ENCODE results near the gene SIN3B. TPM values are rescaled to one million over a fixed set of nuclear protein-coding genes. Genes with fewer than 3 reads are reported as not detected.

The SIN3B gene
- total and polyA plus RNA-seq, 7 experiments from 2014 or later = 4.0 to 105 (median 83.1) TPM

DNA sequence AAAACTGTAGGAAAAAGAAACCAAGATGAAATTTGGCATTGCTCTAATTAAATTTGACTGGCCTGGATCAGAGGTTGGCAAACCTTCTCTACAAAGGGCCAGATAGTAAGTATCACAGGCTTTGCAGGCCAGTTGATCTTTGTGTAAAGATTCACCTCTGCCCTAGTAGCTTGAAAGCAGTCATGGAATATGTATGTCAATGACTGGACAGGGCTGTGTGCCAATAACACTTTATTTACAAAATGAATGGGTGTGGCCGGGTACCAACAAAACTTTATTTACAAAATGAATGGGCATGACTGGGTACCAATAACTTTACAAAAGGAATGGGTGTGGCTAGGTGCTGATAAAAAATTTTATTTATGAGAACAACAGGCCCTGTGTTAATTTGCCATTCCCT lies 20.0 kb downstream of the SIN3B start:
- H3K27ac ChIP-seq (ENCODE audit: low read depth, low read length) = no peak overlapping the region
- Mint-ChIP-seq H3K4me3 (no peak overlapping the region), H3K27ac (no peak overlapping the region), H3K9me3 (peaks cover 0 to 2% (median 0%) of the 10 kb centered on the region in 11 donors), H3K27me3 (no peaks in the 10 kb centered on the region), H3K36me3 (peaks cover 7 to 68% (median 29%) of the 10 kb centered on the region in 5 donors), H3K4me1 (peaks cover 0 to 10% (median 0%) of the 10 kb centered on the region in 7 donors)
- CTCF ChIA-PET = interaction anchor here (0.9 kb wide), 1 partner anchor 79 kb away, joined by 5 read pairs; no protein-coding TSS in a partner anchor
- H3K27me3 ChIP-seq (ENCODE audit: control insufficient read depth in 2 of 2, insufficient read depth in 2 of 2, low read length in 2 of 2) = no peaks in the 10 kb centered on the region
- POLR2A ChIA-PET = no interaction called here
- H3K4me3 ChIP-seq (ENCODE audit: low read length) = no peak overlapping the region
- H3K4me1 ChIP-seq (ENCODE audit: control insufficient read depth in 2 of 2, insufficient read depth in 2 of 2, low read length in 2 of 2) = no peaks in the 10 kb centered on the region
- H3K36me3 ChIP-seq (ENCODE audit: control insufficient read depth in 2 of 3, insufficient read depth in 3 of 3, low read length in 3 of 3) = peaks cover 0 to 96% (median 3%) of the 10 kb centered on the region in 3 experiments
- DNase-seq = no peak
- no peak for ATAC-seq
- intact Hi-C loops (cut with micrococcal nuclease) = no loop called here
- H3K9me3 ChIP-seq (ENCODE audit: control insufficient read depth in 2 of 3, low read length in 3 of 3) = no peaks in the 10 kb centered on the region

DNA sequence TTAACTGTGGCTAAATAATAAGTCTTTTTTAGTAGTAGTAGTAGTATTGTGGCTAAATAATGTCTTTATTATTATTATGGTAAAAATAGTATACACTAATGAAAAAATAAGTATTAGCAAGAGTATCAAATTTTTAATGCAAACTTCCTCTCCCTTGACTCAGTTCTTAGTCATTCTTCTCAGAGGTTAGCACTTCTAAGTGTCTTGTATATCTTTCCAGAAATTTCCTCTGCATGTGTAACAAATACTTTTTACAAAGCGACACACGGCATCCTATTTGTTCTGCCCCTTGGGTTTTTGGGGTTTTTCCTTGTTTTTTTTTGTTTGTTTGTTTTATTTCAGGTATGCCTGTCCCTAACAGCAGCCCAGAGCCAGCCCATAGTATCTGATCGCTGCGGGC lies 20.9 kb downstream of the SIN3B start:
- ATAC-seq = no peak
- peaks cover 0 to under 1% (median 0%) of the 10 kb centered on the region in 11 donors for H3K9me3 Mint-ChIP-seq
- peaks cover 0 to 6% (median 0%) of the 10 kb centered on the region in 7 donors for H3K4me1 Mint-ChIP-seq
- POLR2A ChIA-PET = interaction anchor here (0.6 kb wide), 1 partner anchor 275 kb away, joined by 4 read pairs; no protein-coding TSS in a partner anchor
- H3K27ac ChIP-seq (ENCODE audit: low read depth, low read length) = no peak overlapping the region
- H3K27me3 Mint-ChIP-seq = no peaks in the 10 kb centered on the region
- CTCF ChIA-PET = no interaction called here
- no peaks in the 10 kb centered on the region for H3K9me3 ChIP-seq (ENCODE audit: control insufficient read depth in 2 of 3, low read length in 3 of 3)
- H3K27ac Mint-ChIP-seq = no peak overlapping the region
- H3K27me3 ChIP-seq (ENCODE audit: control insufficient read depth in 2 of 2, insufficient read depth in 2 of 2, low read length in 2 of 2) = no peaks in the 10 kb centered on the region
- H3K4me1 ChIP-seq (ENCODE audit: control insufficient read depth in 2 of 2, insufficient read depth in 2 of 2, low read length in 2 of 2) = no peaks in the 10 kb centered on the region
- DNase-seq = no peak
- no peak overlapping the region for H3K4me3 Mint-ChIP-seq
- H3K36me3 ChIP-seq (ENCODE audit: control insufficient read depth in 2 of 3, insufficient read depth in 3 of 3, low read length in 3 of 3) = peaks cover 0 to 96% (median under 1%) of the 10 kb centered on the region in 3 experiments
- H3K4me3 ChIP-seq (ENCODE audit: low read length) = no peak overlapping the region
- intact Hi-C loops (cut with micrococcal nuclease) = no loop called here
- peaks cover 3 to 67% (median 33%) of the 10 kb centered on the region in 5 donors for H3K36me3 Mint-ChIP-seq

DNA sequence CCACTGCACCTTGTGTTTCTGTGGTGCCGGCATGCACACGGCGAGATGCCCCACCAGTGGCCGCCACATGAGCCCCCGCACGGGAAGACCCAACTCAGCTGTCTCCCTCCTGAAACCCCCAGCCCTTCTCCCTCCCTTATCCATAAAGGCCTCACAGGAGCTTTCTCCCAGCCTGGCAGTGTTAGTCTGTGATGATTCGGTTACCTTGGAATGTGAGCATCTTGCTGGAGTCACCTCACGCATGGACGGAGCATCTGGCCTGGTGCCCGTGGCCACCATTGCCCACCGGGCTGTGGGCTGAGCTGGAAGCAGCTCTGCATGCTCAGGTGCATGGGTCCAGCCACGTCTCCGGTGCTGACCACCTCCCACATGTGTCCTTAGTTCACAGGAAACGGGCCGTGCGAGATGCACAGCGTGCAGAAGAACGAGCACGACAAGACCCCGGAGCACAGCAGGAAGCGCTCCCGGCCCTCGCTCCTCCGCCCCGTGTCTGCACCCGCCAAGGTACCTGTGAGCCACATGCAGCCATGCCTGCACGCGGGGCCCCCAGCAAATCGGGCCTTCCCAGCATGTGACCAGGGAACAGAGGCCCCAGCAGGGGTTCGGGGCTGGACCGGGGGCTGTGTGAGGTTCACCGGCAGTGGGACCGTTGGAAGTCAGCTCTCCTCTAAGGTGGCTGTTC lies 22.0 kb downstream of the SIN3B start:
- H3K4me3 Mint-ChIP-seq = no peak overlapping the region
- H3K36me3 ChIP-seq (ENCODE audit: control insufficient read depth in 2 of 3, insufficient read depth in 3 of 3, low read length in 3 of 3) = peaks cover 0 to 91% (median 0%) of the 10 kb centered on the region in 3 experiments
- ATAC-seq = no peak
- ChIA-PET CTCF (no interaction called here), POLR2A (no interaction called here)
- H3K4me1 ChIP-seq (ENCODE audit: control insufficient read depth in 2 of 2, insufficient read depth in 2 of 2, low read length in 2 of 2) = no peaks in the 10 kb centered on the region
- peaks cover 3 to 68% (median 34%) of the 10 kb centered on the region in 5 donors for H3K36me3 Mint-ChIP-seq
- no peak overlapping the region for H3K27ac Mint-ChIP-seq
- intact Hi-C loops (cut with micrococcal nuclease) = no loop called here
- no peak for DNase-seq
- no peaks in the 10 kb centered on the region for H3K9me3 Mint-ChIP-seq
- no peaks in the 10 kb centered on the region for H3K9me3 ChIP-seq (ENCODE audit: control insufficient read depth in 2 of 3, low read length in 3 of 3)
- no peak overlapping the region for H3K4me3 ChIP-seq (ENCODE audit: low read length)
- no peaks in the 10 kb centered on the region for H3K27me3 ChIP-seq (ENCODE audit: control insufficient read depth in 2 of 2, insufficient read depth in 2 of 2, low read length in 2 of 2)
- H3K27ac ChIP-seq (ENCODE audit: low read depth, low read length) = no peak overlapping the region
- H3K4me1 Mint-ChIP-seq = peaks cover 0 to 5% (median 0%) of the 10 kb centered on the region in 7 donors
- H3K27me3 Mint-ChIP-seq = no peaks in the 10 kb centered on the region

DNA sequence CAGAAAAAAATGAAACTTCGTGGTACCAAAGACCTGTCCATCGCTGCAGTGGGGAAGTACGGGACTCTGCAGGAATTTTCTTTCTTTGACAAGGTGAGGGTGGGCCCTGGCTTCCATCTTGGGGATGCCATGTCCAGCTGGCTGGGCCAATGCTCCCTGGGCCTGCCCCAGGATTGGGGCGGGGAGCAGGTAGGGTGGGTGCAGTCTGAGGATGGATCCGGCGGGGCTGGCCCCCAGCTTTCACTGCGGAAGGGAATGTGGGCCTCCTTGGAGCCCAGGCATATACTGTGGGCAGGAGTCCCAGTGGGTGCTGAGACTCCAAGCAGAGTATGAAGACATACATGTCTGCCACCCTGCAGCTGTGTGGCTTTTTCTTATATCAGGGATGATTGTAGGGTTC lies 23.9 kb downstream of the SIN3B start:
- peaks cover 0 to 76% (median 0%) of the 10 kb centered on the region in 3 experiments for H3K36me3 ChIP-seq (ENCODE audit: control insufficient read depth in 2 of 3, insufficient read depth in 3 of 3, low read length in 3 of 3)
- H3K9me3 Mint-ChIP-seq = no peaks in the 10 kb centered on the region
- no peaks in the 10 kb centered on the region for H3K27me3 Mint-ChIP-seq
- ATAC-seq = no peak
- H3K4me3 Mint-ChIP-seq = no peak overlapping the region
- ChIA-PET CTCF (no interaction called here), POLR2A (no interaction called here)
- no peak overlapping the region for H3K4me3 ChIP-seq (ENCODE audit: low read length)
- no peak overlapping the region for H3K27ac ChIP-seq (ENCODE audit: low read depth, low read length)
- intact Hi-C loops (cut with micrococcal nuclease) = no loop called here
- H3K4me1 ChIP-seq (ENCODE audit: control insufficient read depth in 2 of 2, insufficient read depth in 2 of 2, low read length in 2 of 2) = no peaks in the 10 kb centered on the region
- H3K27ac Mint-ChIP-seq = no peak overlapping the region
- peaks cover 0 to 8% (median 0%) of the 10 kb centered on the region in 7 donors for H3K4me1 Mint-ChIP-seq
- H3K36me3 Mint-ChIP-seq = peaks cover 3 to 64% (median 29%) of the 10 kb centered on the region in 5 donors
- H3K9me3 ChIP-seq (ENCODE audit: control insufficient read depth in 2 of 3, low read length in 3 of 3) = no peaks in the 10 kb centered on the region
- DNase-seq = no peak
- H3K27me3 ChIP-seq (ENCODE audit: control insufficient read depth in 2 of 2, insufficient read depth in 2 of 2, low read length in 2 of 2) = no peaks in the 10 kb centered on the region

DNA sequence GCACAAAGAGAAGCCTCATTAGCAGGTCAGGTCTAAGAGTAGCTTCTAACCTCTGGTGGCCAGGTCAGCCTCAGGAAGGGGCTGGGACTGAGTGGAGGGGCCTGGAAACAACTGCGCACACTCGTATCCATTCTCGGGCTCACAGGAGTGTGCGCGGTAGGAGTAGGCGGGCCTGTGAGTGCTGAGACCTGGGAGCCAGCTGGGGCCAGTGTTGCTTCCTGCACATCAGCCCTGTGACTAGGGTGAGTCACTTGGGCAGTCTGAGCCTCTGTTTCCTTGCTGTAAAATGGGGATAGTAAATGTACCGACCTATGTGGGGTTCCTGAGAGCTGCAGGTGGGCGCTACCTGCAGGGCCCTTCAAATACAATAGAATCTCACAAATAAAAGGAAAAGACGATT lies 26.9 kb downstream of the SIN3B start:
- peaks cover 0 to 52% (median 0%) of the 10 kb centered on the region in 3 experiments for H3K36me3 ChIP-seq (ENCODE audit: control insufficient read depth in 2 of 3, insufficient read depth in 3 of 3, low read length in 3 of 3)
- CTCF ChIA-PET = no interaction called here

DNA sequence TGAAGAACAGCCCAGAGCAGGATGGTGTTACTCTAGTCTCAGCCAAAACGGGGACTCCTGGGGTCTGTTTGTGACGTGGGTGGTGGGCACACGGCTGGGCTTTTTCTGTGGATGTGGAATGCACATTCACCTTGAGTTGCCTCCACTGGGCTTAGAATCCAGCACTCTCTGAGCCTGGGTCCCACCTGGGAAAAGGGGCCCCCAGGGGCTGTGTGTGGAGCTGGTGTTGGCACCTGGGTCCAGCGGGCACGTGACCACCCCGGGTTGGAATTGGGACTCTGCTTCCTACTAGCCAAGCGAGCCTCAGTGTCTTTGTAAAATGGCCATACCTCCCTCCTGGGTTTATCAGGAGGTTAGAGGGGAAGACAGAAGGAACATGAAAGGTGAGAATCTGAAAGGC lies 30.4 kb downstream of the SIN3B start:
- Histone ChIP-seq H3K9me3 (ENCODE audit: control insufficient read depth in 2 of 3, low read length in 3 of 3) (no peaks in the 10 kb centered on the region), H3K4me1 (ENCODE audit: control insufficient read depth in 2 of 2, insufficient read depth in 2 of 2, low read length in 2 of 2) (no peaks in the 10 kb centered on the region), H3K36me3 (ENCODE audit: control insufficient read depth in 2 of 3, insufficient read depth in 3 of 3, low read length in 3 of 3) (peaks cover 0 to 40% (median 4%) of the 10 kb centered on the region in 3 experiments), H3K27me3 (ENCODE audit: control insufficient read depth in 2 of 2, insufficient read depth in 2 of 2, low read length in 2 of 2) (no peaks in the 10 kb centered on the region), H3K27ac (ENCODE audit: low read depth, low read length) (no peak overlapping the region), H3K4me3 (ENCODE audit: low read length) (no peak overlapping the region)
- Mint-ChIP-seq H3K4me1 (peaks cover 0 to 6% (median 0%) of the 10 kb centered on the region in 7 donors), H3K36me3 (peaks cover under 1 to 51% (median 18%) of the 10 kb centered on the region in 5 donors), H3K27ac (no peak overlapping the region), H3K9me3 (no peaks in the 10 kb centered on the region), H3K4me3 (no peak overlapping the region), H3K27me3 (no peaks in the 10 kb centered on the region)
- ATAC-seq (no peak), DNase-seq (no peak)
- ChIA-PET CTCF (no interaction called here), POLR2A (no interaction called here)
- intact Hi-C loops (cut with micrococcal nuclease) = no loop called here

More for the DNA sequence above, 26.9 kb downstream of the SIN3B start:
- no peak for ATAC-seq
- peaks cover 0 to 11% (median 0%) of the 10 kb centered on the region in 7 donors for H3K4me1 Mint-ChIP-seq
- POLR2A ChIA-PET = no interaction called here
- H3K36me3 Mint-ChIP-seq = peaks cover 0 to 62% (median 18%) of the 10 kb centered on the region in 5 donors
- DNase-seq = no peak
- no peak overlapping the region for H3K4me3 Mint-ChIP-seq
- no peaks in the 10 kb centered on the region for H3K4me1 ChIP-seq (ENCODE audit: control insufficient read depth in 2 of 2, insufficient read depth in 2 of 2, low read length in 2 of 2)
- no peak overlapping the region for H3K27ac ChIP-seq (ENCODE audit: low read depth, low read length)
- no peaks in the 10 kb centered on the region for H3K27me3 ChIP-seq (ENCODE audit: control insufficient read depth in 2 of 2, insufficient read depth in 2 of 2, low read length in 2 of 2)
- intact Hi-C loops (cut with micrococcal nuclease) = no loop called here
- no peaks in the 10 kb centered on the region for H3K9me3 Mint-ChIP-seq
- no peak overlapping the region for H3K27ac Mint-ChIP-seq
- H3K9me3 ChIP-seq (ENCODE audit: control insufficient read depth in 2 of 3, low read length in 3 of 3) = no peaks in the 10 kb centered on the region
- no peaks in the 10 kb centered on the region for H3K27me3 Mint-ChIP-seq
- no peak overlapping the region for H3K4me3 ChIP-seq (ENCODE audit: low read length)

DNA sequence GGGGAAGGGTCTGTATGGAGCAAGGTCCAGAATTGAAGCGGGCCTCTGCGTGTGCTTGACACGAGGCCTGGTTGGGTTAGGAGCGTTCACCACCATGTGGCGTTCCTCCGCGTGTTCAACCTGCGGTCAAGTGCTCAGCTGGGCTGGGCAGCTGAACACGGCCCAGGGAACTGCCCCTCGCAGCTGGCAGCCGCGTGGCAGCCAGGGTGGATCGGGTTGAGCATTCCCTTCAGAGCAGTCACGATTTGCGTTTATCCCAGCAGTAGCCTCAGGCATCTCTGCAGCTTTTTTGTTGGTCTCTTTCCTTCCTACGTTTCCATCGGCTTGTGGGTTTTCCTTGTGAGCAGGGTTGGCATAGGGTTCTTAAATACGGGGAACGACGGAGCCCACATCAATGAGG lies 30.9 kb downstream of the SIN3B start:
- POLR2A ChIA-PET = no interaction called here
- intact Hi-C loops (cut with micrococcal nuclease) = no loop called here
- Mint-ChIP-seq H3K36me3 (peaks cover 0 to 47% (median 13%) of the 10 kb centered on the region in 5 donors), H3K4me3 (no peak overlapping the region), H3K27ac (peak overlapping the region in 1 of 9 donors; percentile 79), H3K9me3 (no peaks in the 10 kb centered on the region), H3K27me3 (no peaks in the 10 kb centered on the region), H3K4me1 (peaks cover 0 to 6% (median 0%) of the 10 kb centered on the region in 7 donors)
- Histone ChIP-seq H3K36me3 (ENCODE audit: control insufficient read depth in 2 of 3, insufficient read depth in 3 of 3, low read length in 3 of 3) (peaks cover 0 to 38% (median 4%) of the 10 kb centered on the region in 3 experiments), H3K9me3 (ENCODE audit: control insufficient read depth in 2 of 3, low read length in 3 of 3) (no peaks in the 10 kb centered on the region), H3K4me3 (ENCODE audit: low read length) (no peak overlapping the region), H3K27me3 (ENCODE audit: control insufficient read depth in 2 of 2, insufficient read depth in 2 of 2, low read length in 2 of 2) (no peaks in the 10 kb centered on the region), H3K4me1 (ENCODE audit: control insufficient read depth in 2 of 2, insufficient read depth in 2 of 2, low read length in 2 of 2) (no peaks in the 10 kb centered on the region), H3K27ac (ENCODE audit: low read depth, low read length) (no peak overlapping the region)
- DNase-seq (no peak), ATAC-seq (no peak)
- CTCF ChIA-PET = no interaction called here

Data from naive thymus-derived CD4-positive, alpha-beta T cell (primary cell).